Forelimb muscle (tissue), 1 donor: ENCODE results near the gene ZFR2. TPM values are rescaled to one million over a fixed set of nuclear protein-coding genes. Genes with fewer than 3 reads are reported as not detected.

ENCODE experiments used
- DNase-seq: peaks from one replicate; pipeline ENCODE4 v3.0.0-alpha.2; 2013; ENCODE audit warnings: low read depth
- polyA plus RNA-seq: library from polyadenylated mRNA; unstranded; fragments of 120-200 nt; gene quantifications from one replicate; pipeline ENCODE4 v1.2.1, GENCODE V29; 2013; ENCODE audit not compliant: insufficient read length

ZFR2 gene
- polyA plus RNA-seq, 1 donor: 0.05 TPM

- no peak for DNase-seq
Measured at GRCh38 chr19:3790941-3791340, 77.9 kb downstream of the ZFR2 start.

- DNase-seq: no peak
Measured at GRCh38 chr19:3790209-3790734, 78.6 kb downstream of the ZFR2 start.

GRCh38 chr19:3788996-3789778 is 79.7 kb downstream of the ZFR2 start:
- no peak for DNase-seq

DNA sequence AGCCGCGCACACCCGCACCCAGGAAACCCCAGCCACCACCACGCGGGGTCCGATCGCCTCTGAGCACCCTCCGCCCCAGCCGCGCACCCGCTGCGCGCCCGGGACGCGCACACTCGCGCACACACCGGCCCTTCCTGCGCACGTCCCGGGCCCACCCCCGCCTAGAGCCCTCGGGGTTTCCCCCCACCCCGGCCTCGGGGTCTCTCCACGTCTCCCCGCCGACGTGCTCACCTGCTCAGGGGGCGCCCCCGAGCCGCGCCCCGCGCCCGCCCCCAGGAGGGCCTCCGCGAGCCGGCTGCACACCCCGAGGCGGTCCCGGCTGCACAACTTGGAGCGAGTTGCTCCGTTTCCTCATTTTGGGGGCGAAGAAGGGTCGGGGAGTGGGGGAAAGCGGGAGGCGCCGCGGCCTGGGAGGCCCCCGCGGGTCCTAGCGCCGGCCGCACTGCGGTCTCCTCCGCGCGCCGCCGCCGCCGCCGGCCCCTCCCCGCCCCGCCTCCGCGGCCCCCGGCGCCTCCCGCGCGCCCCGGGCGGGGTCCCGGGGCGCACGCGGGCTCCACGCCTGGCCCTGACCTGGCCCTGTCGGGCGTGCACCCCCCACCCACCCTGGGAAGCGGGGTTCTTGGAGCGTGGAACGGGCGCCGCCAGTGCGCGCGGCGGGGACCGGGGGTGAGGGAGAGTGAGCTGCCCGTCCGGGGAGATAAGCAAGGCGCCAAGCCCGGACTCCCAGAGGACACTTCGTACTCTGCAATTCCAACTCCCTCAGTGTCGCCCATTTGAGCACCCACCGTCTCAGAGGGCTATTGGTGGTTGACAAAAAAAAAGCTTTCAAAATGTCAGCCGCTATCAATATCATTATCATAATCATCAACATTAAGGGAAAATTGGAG is 82.7 kb downstream of the ZFR2 start, which contains the start of gene MATK:
Gene MATK, minus strand, starts transcription at position 444 of the 887 bp plus-strand sequence. CDS start 1,246 bp downstream, outside the sequence.
- DNase-seq: no peak

DNA sequence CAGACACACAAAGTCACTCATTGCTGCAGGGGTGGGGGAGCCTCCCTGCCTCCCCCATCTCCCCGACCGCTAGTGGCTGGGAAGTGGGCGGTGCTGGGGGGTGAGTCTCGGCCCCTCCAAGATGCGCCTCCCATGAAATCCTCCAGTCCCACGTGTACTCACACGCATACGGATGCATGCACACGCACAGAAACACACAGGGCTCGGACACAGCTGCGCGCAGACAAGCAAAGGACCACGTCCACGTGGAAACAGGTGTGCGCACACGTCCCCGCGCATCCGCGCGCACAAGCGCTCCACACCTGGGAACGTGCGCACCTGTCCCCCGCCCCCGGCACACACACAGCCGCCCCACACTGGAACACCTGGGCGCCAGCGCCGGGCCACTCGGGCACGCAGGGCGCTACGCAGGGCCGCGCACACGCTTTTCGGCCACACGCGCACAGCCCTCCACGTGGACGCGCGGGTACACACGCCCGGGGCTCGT is 83.3 kb downstream of the ZFR2 start:
- no peak for DNase-seq

DNA sequence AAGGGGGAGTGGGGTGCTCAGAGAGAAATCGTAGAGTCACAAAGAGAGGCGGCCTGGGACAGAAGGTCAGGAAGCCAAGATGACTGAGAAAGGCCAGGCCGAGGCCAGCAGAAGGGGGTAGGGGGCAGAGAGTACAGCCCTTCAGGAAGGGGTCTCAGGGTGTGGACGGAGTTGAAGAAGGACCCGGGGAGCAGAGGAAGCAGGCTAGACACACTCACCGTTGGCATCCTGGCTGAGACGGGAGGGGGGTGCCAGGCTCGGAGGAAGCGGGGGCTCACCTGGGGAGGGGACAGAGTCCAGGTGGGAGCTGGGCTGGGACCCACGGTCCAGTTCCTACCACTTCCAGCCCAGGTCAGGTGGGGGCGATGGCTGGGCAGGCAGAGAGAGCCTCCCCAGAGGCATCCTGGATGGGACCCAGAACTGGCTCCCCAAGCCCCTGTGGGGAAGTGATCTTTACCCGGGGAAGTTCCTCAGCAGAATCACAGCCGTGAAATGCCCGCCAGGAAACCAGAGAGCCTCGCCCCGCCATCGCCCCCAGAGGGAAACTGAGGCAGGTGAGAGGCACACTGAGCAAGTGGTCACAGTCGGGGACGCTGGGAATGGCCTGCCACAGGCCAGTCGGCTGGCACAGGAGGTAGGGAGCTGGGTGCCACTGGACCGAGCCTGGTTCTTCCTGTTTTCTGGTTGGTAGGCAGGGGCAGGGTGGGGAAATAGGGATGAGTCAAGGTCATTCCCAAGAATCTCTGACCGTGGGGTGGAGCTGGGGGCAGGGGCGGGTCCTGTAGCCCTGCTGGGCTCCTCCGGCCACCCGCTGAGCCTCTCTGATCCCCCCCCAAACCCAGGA is 84.0 kb downstream of the ZFR2 start:
- DNase-seq: no peak

DNA sequence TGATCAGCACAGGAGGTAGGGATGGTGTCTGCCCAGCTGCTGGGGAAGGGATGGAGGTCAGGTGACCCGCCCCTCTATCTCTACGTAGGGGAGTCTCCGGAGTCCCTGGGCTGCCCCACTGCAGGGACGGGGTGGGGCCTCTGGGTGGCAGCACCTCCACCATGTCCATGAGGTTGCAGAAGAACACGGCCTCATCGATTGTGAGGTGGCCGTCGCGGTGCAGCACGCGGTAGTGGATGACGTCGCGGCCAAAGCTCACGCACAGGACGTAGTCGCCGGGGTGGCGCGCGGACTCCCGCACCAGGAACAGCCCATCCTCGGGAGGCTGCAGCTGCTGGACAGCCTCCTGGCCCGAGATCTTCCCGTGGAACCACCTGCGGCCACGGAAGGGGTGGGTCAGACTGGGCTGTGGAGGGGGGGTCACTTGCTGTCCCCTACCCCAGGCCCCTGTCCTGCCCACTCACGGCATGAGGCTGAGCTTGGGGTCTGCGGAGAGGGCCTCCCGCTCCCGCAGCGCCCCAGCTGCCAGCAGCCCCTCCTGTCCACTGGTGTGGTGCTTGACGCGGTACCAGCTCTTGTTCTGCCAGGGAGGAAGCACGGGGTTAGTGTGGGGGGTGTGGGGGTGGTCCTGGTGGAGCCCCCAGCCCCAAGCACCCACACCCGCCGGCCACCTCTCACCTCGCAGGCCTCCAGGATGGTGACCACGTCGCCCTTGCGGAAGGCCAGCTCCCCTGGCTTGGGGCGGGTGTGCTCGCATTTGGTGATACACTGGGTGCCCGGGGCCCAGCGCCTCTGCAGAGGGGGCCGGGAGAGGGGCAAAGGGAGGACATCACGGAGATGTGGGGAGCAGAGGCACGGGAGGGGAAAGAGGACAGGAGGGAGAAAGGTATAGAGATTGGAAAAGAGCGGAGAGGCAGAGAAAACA is 84.9 kb downstream of the ZFR2 start:
- DNase-seq: no peak

DNA sequence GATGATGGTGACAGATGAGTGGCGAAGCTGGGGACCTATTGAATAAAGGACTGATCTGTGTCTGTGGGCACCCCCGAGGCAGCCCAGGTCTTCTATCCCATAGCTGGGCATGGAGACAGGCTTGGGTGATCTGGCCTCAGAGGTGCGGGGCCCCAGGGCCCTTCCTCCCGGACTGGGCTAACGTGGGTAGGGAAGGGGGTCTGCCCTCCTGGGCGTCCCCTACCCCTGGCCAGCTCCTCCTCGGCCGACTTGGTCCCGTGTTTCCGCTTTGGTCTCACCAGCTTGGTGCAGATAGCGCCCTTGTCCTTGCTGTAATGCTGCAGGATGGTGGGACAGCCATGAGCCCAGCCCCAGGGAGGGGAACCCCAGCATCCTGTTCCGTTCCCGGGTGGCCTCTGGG is 85.9 kb downstream of the ZFR2 start:
- no peak for DNase-seq

DNA sequence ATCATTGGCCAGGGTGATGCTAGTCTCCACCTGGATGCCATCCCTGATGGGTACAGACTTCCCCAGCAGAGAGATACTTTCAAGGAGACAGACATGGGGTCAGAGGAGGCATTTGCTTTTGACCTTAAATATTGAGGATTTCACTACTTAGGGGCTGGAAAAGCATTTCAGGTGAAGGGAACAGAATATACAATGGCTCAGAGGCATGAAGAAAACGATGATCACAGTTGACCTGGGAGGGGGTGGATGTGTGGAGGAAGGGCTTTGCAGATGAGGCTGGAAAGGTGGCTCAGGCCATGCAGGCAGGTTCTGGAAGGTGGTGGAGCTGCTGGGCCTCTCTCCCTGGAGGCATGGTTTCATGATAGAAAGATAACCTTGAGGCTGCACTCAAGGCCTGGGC is 86.5 kb downstream of the ZFR2 start:
- DNase-seq: no peak

- no peak for DNase-seq
Measured at GRCh38 chr19:3781603-3782002, 87.2 kb downstream of the ZFR2 start.

GRCh38 chr19:3780786-3781304 is 88.0 kb downstream of the ZFR2 start:
- no peak for DNase-seq

GRCh38 chr19:3778899-3779723 is 89.7 kb downstream of the ZFR2 start:
- DNase-seq: no peak

GRCh38 chr19:3778104-3778867 is 90.6 kb downstream of the ZFR2 start:
- no peak for DNase-seq

GRCh38 chr19:3776479-3777040 is 92.3 kb downstream of the ZFR2 start:
- DNase-seq: no peak

- DNase-seq: no peak
Measured at GRCh38 chr19:3775831-3776230, 93.0 kb downstream of the ZFR2 start.

DNA sequence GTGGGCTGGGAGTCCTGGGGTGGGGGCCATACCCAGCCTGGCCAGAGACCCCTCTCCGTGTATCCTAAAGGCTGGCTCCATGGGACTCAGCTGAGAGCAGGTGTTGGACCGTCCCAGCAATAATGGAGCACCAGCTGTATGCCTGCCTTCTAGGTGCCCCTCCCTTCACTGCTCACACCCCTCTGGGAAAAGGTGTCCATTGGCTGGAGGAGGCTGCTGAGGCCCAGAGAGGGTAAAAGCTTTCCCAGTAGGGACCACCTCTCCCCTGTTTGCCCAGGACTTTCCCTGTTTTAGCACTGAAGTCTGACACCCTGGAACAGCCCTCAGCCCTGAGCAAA is 93.5 kb downstream of the ZFR2 start:
- no peak for DNase-seq

- no peak for DNase-seq
Measured at GRCh38 chr19:3774621-3775373, 94.0 kb downstream of the ZFR2 start.
